HG02642 (cell line): ENCODE results near the gene TAF4B.
"Not testable (repeated sequence)": the region's sequence is repeated elsewhere in the genome, so short reads cannot be mapped to it uniquely, and the experiment has no call there.

Source experiments
- ATAC-seq: cut with Tn5 transposase; IDR thresholded peaks from one replicate; pipeline ENCODE4 v1.9.1; 2021; ENCODE audit warnings: mild to moderate bottlenecking; ENCODE audit not compliant: unreplicated experiment, poor library complexity

Gene TAF4B

DNA sequence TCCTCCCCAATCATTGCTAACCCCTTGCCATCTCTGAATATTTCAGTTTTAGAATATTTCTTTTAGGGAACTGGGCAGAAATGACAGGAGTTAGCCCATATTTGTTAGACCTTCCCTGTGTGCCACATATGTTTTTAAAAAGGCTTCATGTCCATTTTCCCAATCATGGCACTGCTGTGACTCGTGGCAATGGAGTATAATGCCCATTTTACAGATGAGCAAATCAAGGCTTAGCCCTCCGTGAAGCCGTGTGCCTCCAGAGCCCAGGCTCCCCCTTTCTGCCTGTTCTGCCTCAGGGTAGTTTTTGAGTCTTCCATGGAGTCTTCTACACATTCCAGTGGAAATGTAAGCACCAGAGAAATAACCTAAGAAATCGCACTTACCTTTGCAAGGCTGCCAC, 192.0 kb downstream of the TAF4B start:
- no peak for ATAC-seq

DNA sequence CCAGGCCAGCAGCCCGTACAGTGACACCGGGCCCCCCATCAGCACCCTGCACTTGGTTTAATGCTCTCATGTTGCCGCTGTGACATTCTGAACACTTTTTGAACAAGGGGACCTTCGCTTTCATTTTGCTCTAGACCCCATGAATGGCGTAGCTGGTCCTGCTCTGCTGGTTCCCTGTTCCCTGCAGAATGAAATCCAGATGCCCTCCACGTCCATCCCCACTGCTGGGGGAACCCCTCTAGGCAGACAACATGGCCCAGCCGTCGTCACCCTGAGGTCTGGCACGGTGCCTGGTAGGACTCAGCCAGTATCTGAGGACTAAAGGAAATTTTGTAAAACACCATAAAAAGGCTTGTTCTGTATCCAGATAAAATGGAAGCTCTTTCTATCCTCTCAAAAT, 193.5 kb downstream of the TAF4B start:
- ATAC-seq: no peak

DNA sequence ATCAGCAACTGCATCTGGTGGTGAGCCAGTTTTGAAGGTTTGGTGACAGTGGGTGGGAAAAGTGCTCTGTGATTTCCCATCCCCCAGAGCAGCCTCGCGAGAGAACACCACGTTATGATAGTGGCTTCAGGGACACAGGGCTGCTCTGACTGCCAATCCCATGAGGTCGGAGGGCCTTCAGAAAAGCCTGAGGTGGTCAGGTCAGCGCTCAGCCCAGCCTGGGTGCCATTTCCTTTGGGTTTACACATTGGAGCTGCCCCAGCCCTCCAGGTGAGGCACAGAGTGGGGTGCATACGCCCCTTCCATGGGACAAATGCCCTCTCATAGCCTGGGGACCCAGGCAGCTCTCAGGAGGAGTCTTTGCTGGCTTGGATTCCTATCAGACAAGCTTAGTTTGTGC, 195.3 kb downstream of the TAF4B start:
- no peak for ATAC-seq

DNA sequence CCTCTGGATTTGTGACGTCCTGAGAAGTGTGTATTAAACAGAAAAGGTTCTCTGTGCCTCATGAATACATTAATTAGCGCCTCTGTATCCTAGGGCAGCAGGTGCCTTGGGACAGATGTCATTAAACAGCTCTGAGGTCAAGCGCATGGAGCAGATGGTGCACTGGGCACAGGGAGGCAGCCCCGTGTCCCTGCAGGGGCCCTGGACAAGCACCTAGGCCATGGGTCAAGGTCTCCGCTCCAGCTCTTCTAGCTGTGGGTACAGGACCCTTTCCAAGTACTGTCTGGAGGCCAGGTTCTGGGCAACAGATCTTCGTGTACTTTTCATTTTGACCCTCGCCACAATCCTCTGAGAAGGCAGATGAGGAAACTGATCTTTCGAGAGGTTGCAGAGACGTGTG, 195.7 kb downstream of the TAF4B start:
- no peak for ATAC-seq

DNA sequence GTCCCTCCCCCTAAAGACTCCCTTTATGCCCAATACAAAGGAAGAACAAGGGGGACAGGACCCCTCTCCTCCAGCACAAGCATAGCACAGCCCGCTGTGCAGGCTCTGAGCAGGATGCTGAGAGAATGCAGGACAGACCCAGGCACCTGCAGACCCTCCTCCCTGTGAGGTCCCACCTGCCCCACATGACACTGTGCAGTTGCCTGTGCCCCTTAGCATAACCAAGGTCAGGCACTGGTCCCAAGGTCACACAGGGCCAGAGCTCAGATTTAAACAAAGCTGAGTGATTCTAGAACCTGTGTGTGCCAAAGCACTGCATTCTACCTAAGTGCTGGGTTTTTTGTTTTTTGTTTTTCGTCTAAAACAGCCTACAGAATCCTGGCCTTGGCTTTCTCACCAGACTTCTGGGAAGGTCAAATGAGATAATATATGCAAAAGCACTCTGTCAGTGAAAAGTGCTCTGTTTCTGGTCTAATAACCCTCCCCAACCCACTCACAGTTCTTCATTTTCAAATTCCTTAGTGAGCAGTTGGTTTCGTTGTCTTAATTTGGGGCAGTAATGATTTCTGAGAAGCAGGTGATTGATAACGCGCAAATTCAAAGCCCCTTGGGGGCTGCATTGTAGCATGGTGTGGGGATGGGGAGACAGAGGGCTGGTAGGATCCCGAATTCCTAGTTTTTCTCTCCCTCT, 196.4 kb downstream of the TAF4B start:
- peak; percentile 78 for ATAC-seq

DNA sequence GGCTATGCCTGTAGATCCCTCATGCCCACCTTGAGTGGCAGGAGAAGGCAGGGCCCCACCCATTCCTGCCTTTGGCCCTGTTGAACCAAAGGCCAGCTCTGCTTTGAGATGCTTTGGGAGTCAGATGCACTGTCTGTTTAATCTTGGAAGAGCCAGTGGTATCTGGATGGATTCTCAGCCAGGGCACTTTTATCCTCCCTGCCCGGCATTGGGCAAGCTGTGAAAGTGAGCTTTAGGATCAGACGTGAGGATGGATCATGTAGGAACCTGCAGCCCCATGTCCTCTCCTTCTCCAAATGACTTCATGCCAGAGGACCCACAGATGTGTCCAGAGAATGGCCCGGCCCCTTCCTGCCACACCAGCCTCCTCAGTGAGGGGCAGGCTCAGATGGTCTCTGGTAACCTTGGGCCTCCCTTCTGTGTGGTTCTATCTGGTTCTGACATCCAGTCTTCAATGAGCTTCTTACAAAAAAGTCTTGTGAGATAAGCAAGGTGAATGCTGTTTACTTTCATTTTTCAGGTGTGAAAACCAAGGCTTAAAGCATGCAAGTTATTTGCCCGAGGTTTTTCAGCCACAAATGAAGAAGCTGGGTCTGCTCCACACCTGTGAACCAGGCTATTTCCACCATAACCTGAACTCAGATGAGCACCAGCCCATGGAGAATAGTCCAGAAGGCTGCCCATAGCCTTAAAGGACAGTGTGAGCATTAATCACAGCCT, 198.3 kb downstream of the TAF4B start:
- ATAC-seq: no peak

DNA sequence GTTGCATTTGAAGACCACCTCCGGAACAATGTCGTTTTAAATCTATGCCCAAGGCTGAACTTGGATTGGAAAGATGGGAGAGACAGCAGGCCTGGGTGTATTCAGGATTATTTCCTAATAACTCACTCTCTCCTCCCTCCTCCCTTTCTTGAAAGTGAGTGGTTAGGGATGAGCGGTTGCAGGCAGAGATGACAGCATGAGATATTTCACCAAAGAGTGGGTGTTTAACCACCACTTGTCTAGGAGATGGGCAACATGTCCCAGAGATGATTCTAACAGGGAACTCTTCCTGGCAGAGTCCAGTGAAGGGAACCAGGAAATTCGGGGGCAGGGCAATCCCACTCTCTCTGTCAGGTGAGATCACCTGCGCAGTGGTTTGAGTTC, 198.9 kb downstream of the TAF4B start:
- no peak for ATAC-seq

DNA sequence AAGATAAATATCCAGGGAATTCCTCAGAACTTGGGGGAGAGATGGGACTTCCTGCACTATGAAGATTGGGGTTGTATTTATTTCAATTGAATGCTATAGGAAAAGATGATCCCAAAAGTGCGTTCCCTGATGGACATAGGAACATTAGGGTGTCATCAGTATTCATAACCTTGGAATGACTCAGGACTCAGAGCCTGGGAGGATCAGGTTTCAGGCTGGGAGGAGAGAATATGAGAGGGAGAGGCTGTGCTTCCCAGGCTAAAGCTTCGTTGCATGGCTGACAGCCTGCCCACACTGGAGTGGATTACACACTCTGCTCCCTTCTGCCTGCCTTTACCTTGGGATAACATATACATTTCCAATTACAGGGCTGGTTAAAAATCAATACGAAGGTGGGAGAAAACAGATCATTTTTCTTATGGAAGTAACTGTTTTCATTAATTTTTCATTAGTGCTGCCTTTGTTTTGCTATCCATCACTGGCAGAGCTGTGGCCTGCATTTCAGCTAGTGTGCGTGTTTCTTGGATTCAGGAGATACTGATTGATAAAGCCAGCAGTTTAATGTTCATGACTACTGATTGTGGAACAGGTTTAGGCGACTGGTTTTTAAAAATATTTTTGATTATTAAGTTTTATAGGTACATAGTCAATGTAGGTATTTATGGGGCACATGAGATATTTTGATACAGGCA, 203.4 kb downstream of the TAF4B start:
- no peak for ATAC-seq

DNA sequence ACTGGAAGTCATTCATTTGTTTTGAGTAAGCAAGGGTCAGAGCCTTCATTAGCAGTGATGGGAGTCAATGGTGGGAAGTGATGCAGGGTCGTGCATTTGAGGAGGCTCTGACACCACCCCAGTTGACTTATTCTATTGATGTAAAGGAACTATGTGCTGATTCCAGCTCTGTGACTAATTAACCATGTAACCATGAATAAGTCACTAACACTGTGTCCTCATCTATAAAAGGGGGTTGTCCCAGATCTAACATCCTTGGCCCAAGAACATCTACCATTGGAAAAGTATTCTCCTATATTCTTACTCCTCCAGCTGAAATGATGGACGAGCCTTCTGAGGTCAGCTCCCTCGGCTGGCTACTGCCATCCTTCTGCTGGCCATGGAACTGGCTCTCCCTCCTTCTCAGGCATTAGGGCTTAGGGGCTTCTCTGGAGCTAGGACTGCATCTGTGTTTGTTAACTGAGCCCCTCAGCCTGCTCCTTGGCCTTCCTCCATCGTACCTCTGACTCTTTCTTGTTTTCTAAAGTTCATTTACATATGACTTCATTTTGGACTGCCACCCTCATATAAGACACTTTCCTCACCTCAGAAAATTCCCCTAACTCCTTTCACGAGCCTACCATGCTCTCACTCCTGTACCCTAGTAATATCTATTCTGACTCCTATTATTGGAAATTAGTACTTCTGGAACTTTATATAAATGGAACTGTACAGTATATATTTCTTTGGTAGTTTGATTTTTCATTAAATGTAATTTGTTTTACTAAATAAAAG, 206.6 kb downstream of the TAF4B start:
- no peak for ATAC-seq

DNA sequence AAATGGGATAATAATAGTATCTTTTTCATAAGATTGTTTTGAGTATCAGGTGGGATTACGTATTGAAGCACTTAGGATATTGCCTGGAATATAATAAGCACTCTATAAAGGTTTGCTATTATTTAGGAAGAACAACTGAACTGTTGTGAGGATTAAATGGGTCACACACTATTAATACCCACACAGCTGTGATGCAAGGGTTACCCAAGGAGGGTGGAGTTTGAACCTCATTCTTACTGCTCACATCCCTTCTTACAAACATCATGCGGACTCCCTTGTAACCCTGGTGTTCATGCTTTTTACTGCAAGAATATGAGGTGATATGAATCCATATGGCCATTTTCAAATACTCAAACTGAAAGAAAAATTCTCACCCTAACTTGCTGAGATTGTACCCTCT, 208.6 kb downstream of the TAF4B start:
- ATAC-seq: no peak

DNA sequence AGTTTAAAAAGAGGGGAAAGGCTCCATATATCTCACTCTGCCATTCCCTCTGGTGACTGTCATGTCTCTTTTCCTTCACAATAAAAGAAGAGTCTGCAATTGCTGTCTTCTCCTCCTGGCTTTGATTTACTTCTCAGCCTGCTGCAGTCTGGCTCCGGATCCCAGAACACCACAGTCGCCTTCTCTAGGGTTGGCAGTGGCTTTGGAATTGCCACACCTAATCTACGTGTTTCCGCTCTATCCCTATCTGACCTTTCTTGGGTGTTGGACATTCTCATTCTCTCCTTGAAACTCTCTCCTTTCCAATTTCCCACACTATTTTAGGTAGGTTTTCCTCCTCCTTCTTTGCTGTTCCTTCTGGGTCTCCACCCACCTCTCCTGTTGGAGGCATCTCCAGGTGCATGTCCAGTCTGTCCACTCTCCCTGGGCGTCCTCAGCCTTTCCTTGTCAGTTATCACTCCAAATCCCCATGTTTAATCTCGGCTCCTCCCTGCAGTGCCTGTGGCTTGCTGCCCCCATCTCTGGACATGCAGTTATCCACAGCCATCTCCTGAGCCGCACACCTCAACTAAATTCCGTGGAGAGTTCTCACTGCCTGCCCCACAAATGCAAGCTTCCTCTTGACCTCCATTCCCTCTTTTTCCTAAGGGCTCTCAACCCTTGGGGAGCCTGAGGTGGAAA, 209.3 kb downstream of the TAF4B start:
- ATAC-seq: no peak

DNA sequence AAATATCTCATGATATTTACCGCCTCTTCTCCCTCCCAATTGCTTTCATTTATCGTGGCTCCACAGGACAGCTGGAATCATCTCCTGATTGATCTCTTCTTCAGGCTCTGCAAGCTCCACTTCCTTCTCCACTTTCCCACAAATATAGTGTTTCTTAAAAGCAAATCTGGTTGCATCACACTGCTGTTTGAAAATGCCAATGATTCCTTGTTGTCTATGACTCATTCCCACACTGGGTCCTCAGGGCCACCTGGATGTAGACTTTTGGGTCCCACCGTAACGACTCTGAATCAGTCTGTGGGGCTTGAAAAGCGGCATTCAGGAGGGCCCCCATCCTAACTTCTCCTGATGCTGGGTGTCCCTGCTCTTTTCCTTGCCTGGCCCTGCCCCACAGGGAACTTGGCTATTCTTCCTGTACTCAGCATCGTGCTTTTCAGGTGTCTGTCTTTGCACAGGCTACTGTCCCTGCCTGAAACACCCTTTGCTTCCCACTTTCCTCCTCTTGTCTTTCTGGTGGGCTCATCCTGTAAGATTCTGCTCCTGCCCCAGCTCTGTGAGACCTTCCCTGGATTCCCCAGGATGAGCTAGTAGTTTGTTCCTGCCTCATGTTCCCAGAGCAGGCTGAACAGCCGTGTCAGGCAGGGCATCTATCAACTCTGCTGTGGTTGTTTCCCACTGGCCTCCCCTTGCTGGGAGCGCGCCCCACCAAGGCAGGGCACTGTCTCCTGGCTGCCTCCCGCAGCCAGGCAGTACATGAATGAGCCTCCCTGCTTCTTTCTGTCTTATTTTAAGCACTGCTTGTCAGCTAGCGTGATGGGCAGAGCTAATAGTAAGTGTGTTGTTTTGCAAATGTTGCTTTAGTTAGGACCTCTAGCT, 210.2 kb downstream of the TAF4B start:
- ATAC-seq: no peak

DNA sequence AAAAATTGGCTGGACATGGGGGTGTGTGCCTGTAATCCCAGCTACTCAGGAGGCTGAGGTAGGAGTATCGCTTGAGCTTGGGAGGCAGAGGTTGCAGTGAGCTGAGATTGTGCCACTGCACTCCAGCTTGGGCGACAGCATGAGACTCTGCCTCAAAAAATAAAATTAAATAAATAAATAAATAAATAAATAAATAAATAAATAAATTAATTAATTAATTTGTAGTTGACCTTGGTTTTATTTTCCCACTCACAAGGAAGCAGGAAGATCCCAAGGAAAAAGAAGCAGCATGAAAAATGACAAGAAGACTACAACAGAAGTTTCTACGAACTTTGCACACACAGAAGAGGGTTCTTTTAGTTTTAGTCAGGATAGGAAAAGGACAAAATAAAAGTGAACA, 211.4 kb downstream of the TAF4B start:
- not testable (repeated sequence) for ATAC-seq

DNA sequence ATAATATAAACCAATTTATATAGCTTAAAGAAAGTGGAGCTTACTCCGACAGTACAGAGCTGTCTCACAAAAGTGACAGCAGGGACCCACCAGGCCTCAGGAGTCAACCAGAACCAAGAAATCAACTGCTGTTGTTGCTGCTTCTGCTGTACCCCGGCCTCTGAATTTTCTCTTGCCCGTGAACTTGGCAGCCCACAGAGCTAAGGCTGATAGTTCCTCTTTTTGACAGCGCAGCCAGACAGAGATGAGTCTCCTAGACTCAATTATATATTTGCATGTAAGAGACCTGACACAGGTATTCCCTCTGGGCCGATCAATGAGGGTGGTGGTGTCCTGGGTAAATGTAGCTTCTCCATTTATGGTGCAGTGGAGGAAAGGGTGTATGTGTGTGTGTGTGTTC, 212.7 kb downstream of the TAF4B start:
- ATAC-seq: peak; percentile 99

DNA sequence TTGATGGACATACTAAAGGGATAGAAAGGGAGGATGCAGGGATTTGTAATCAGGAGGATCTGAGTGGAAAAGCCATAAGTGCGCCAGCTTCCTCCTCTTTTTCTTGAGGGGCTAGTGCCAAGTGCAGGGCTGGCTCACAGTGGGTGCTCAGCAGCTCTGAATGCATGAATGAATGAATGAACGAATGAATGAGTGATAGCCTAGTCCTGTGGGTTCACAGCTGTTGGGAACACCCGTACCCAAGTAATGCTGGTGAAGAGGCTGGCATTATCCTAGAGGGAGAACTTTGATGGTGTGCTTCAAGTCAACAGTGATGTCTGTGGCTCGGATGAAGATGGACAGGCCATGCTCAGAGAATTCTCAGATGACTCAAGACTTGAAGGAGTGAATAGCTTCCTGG, 213.3 kb downstream of the TAF4B start:
- no peak for ATAC-seq

DNA sequence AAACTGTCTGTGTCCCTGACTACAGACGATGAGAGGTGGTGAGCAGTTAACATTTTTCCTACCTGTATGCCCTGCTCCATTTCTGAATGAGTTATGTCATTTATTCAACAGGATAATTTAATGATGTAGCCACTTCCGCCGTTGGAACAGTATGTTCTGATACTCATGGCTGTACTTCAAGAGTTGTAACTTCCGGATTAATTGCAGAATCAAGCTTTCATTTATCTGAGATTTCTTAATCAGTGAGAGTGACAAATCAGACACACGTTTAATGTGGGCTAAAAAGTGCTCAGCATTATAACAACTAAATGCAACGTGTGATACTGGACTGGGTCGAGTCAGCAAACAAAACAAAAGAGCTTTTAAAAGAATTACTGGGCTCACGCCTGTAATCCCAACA, 214.4 kb downstream of the TAF4B start:
- ATAC-seq: no peak
